ENCODE measurements around the gene GJC2. TPM values are rescaled to one million over a fixed set of nuclear protein-coding genes. Genes with fewer than 3 reads are reported as not detected.

GJC2 gene
- polyA plus RNA-seq, 12 donors, result 0.47 to 6.3 (median 0.82) TPM; not detected in 1

DNA sequence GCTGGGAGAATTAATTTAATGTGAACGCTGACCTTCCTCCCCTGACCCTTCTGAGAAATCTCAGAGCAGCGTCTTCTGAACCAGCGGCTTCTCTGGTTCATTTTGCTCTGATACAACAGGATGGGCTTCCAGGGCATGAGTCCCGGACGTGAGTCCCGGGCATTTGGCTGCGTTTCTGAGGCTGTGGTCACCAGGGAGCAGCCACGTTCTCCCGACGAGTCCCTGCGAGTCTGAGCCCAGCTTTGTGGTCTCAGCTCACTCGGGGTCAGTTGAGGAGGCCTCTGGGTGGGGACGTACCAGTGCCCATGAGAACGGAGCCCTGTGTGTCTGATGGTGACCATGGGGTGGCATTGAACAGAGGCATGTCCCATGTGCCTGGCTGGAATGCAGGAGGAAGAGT is 40.5 kb downstream of the GJC2 start:
- DNase-seq, result no peak

DNA sequence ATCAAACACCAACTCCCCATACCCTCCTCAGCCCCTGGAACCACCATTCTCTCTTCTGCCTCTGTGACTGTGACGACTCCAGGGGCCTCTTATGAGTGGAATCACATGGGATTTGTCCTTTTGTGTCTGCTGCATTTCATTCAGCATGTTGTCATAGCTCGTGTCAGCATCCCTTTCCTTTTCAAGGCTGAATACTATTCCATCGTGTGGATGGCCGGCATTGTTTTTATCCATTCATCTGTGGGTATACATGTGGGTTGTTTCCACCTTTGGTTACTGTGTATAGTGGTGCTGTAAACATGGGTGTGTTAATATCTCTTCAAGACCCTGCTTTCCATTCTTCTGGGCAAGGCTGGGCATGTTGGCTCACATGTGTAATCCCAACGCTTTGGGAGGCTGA is 41.0 kb downstream of the GJC2 start:
- no peak for DNase-seq

DNA sequence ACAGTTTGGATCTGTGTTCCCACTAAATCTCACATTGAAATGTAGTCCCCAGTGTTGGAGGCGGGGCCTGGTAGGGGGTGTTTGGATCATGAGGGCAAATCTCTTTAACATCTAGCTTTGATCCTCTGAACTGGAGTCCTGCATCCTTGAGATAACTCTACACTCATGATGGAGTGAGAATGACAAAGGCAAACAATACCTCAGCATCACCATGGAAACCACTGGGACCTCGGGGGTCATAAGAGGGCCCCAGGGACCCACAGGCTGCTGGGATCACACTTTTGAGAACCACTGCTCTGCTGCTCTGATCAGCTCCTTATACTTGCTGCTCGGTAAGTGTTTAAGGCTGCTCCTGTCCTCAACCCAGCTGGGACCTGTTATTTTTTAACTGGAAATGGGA is 44.7 kb downstream of the GJC2 start:
- no peak for DNase-seq

DNA sequence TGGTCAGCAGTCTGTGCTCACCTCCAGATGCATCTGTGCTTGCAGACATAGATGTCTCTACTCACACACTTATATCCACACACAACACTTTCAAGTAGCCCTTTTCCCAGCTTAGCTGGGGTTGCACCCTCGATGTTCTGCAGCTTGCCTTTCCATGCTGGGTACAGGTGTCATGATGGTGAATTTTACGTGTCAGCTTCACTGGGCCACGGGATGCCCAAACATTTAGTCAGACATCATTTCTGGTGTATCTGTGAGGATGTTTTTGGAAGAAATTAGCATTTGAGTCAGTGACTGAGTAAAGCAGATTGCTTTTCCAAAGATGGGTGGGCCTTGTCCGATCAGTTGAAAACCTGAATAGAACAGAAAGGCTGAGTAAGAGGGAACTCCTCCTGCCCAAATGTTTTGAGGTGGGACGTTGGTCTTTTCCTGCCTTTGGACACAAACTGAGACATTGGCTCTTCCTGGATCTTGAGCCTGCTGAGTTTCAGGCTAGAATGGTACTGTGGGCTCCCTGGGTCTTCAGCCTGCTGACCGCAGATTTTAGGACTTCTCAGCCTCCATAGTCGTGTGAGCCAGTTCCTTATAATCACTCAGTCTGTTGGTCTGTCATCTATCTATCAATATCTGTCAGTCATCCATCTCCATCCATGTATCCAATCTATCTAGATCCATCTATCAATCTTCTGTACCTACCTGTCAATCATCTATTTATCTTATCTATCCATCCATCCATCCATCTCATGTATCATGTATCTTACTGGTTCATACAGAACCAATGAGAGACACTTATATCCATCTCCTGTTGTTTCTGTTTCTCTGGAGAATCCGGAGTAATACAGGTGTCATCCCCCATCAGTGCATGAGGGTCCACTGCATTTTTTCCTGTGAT is 45.4 kb downstream of the GJC2 start:
- DNase-seq, result no peak

DNA sequence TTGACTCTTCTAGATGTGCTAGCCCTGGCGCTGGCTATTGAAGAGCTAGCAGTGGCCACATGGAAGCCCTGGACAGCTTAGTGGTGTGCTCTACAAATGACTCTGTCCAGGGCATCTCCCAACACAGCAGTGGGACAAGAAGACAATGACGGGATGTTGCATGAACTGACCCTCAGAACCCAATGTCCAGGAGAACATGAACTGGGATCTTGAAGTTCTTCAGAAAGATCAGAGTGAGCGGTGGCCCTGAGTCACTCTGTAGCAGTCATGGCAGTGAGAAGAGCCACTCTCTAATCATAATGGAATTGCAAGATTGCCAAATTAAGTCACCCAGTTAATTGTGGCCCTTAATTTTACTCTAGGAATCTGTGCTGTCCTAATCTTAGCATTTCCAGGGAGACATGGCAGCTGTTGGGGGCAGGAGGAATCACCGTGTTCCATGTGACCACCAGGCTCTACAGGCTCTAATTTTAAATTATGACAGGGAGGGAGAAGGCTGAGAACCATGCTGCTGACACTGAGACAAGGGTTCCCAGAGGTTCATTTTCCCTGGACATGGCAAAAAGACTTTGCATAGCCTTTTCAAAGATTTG is 47.9 kb downstream of the GJC2 start:
- DNase-seq, result no peak

DNA sequence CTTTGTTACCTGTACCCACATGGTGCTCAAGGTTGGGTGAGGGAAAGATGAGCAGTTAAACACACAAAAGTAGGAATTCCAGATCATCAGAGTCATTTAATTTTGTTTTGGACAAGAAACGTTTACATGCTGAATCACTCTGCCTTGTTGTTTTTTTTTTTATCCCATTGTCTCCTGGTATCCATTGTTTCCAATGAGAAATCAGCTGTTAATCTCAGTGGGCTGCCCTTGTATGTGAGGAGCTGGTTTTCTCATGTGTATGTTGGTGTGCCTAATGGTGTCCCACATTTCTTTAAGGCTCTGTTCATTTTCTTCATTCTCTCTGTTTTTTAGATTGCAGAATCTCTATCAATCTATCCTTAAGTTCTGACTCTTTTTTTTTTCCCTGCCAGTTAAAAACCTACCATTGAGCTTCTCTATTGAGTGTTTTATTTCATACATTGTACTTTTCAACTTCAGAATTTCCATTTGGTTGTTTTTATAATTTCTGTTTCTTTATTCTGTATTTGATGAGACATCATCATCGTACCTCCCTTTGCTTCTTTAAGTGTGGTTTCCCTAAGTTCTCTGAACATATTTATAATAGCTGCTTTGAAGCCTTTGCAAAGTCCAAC is 49.4 kb downstream of the GJC2 start:
- DNase-seq, result no peak

DNA sequence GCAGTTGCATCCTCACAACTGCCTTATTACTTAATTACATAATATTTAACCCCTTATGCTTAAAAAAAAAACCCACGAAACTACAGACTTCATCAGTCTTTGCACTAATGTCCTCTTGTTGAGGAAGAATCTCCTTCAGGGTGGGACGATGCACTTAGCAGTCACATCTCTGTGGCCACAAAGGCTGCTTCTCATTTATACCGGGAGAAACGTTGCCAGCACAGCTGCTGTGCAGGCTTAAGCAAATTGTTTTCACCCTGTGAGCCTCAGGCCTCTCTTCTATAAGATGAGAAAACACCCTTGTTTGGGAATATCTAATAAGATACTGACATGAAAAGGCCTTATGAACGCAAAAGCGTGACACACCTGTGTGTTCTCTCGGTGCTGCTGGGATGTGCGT is 55.2 kb downstream of the GJC2 start:
- peak; percentile 38 for DNase-seq

DNA sequence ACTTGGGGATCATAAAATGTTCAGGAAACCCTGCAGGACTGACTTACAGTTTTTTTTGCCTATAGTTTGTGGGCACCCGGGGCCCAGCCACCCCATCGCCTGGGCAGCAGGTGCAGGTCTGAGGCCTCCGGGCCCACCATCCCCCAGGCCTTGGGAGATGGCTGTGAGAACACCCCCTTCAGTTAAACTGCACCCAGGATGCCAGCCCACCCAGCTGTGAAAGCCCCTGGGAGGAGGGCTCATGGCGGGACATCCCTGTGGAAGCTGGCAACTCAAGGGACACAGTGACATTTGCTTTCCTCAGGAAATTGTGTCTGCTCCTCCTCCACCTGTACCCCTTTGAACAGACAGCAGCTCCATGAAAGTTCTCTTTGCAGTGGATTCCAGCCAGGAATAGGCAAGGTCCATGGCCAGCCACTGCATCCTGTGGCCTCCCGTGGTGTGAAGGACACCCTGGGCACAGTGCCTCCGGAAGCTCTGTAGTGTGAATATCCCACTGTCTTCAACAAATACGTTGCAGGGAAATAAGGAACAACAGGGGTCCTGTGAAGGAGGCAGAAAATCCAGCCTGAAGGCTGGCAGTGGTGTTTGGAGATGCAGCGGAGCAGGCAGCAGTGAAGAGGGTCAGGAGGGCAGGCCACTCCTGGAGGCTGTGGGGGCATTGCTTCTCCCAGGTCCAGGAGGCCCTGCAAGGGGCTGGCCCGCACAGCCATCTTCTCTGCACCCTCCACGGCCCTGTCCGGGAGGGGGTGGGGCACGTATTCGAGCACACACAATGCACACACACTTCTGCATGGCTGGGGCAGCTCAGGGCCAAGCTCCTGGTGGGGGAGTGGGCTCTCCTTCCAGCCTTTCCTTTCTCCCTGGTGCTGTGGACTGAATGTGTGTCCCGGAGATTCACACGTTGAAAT is 56.1 kb downstream of the GJC2 start:
- DNase-seq, result no peak

DNA sequence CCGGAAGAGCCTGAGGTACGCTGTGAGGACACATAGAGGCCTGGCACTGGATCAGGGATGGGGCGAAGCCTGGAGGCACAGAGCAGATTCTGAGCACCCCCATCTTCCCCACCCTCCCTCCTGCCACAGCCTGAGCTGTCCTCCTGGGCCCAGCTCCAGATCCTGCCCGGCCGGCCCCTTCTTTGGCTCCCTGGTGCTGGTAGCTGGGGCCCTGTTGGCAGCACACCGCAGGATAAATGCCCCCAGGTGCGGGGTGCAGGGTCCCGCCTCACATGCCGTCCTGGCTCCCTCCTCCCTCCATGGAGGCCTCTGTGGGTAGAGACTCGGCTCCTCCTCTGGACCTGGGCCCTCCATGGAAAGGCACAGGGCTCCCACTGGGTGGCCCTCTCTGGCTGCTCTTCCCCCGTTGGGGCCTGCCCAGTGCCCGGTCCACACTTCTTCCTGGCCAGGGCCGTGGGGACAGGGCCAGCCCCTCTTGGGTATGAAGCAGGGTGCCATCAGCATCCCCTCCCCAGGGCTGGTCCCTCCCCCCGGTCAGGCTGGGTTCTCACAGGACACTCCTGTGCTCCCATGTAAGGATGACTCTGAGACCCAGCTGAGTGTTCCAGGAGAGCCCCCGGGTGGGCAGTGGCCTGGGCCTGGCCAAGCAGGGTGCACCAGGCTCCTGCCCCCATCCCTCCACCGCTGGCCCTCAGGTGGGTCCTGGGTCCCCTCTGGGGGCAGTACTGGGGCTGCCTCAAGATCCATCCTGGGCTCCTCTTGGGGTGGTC is 57.0 kb downstream of the GJC2 start:
- DNase-seq, result no peak

DNA sequence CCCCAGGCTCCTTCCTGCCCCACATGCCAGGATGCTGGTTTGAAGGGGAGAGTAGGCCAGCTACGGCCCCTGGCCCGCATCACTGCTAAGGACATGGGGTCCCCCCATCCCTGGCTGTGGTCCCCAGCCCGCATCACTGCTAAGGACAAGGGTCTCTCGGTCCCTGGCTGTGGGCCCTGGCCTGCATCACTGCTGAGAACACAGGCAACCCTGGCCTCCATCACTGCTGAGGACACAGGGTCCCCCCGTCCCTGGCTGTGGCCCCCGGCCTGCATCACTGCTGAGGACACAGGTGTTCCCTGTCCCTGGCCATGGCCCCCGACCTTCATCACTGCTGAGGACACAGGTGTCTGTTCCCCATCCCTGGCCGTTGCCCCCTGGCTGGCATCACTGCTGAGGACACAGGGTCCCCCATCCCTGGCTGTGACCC is 57.7 kb downstream of the GJC2 start:
- no peak for DNase-seq

DNA sequence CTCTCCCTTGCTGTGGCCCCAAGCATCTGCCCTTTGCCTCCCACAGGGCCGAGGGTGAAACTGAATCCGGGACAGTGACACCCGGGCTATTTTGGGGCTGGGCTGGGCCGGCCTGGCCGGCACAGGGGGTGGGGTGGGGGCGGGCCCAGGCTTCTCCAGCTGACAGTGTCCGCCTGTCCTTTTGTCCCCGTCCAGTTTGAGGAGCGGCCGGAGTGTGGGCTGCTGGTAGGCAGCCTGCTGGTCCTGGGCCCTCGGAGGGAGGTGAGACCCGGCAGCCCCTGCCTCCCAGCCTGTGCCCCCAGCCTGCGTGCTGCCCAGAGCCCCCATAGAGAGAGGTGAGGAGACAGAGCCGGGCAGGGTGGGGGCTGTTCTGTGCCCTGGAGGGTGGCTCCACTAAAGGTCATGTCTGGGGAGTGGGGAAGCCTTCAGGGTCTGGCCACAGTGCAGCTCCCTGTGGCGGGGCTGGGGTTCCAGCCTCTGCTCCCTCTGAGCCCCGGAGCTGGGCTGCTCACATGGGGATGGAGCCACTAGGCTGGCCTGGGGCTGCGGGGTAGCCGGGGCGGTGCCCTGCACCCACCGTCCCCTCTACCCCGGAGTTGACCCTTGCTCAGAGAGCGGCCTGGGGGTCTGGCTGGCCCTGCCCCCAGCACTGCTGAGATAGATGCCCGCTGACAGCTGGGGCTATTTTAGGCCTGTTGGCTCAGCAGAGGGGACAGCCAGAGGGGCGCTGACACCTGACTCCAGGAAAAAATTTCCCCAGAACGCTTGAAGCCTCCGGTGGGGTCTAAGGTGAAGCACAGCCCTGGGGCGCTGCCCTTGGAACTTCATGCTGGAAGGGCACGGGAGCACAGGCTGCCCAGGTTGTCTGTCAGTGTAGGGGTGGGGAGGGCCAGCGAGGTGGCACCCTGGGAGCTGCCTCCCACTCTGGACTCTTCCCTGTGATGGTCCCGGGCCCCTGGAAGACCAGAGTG is 58.4 kb downstream of the GJC2 start, which contains the start of gene OBSCN:
Gene OBSCN (plus strand): TSS at position 194 of the 971 bp plus-strand sequence. CDS start 3,740 bp downstream, outside the sequence.
- DNase-seq, result no peak

DNA sequence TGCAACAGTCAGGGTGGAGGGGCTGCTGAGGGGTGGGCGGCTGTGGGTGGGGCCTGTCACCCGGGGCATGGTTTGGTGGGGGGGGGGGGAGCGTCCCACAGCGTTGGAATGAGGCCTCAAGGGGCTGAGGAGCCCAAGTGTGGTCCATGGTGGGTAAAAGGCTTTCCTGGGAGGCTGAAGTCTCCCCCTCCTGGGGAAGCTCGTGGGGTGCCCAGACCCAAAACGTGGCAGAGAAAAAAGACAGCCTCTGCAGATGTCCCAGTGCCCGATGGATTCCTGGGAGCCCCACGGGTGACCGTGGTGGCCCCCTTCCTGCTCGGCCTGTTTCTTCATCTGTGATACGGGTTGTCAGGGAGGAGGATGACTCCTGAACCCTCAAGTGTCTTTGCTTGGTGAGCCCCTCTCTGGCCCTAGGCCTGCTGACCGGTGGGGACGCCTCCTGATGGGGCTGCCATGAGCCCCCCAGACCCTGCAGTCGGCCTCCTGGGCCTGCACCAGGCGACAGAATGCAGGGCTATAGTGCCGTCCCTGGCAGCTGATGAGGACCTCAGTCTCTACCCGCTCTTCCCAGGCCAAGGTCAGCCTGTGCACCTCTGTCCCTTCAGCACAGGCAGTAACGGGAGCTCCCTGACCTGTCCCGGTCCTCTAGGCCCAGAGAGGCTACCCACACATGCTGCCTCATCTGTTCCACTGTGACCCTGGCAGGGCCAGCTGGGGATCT is 59.3 kb downstream of the GJC2 start:
- DNase-seq, result no peak

Other genes with a start within 250 kb of the GJC2 start
- 10 to 100 TPM in 2 of 12 donors, 1 to 10 TPM in 9, not detected in 1; 3.5 to 15.2 (median 6.3) TPM for gene WNT9A, start 202.0 kb upstream of the GJC2 start, polyA plus RNA-seq (ENCODE audit: insufficient read length in 12 of 12)
- gene WNT3A, start 142.9 kb upstream of the GJC2 start, polyA plus RNA-seq (ENCODE audit: insufficient read length in 12 of 12), result 1 to 10 TPM in 1 of 12 donors, under 1 TPM in 3, not detected in 8; 0.04 to 2.0 (median 0.38) TPM
- 100 to 1,000 TPM in 11 of 12 donors, not detected in 1; 213 to 325 (median 249) TPM for gene ARF1, start 67.2 kb upstream of the GJC2 start, polyA plus RNA-seq (ENCODE audit: insufficient read length in 12 of 12)
- 10 to 100 TPM in 3 of 12 donors, 1 to 10 TPM in 8, not detected in 1; 6.9 to 26.8 (median 8.6) TPM for gene C1orf35, start 46.6 kb upstream of the GJC2 start, polyA plus RNA-seq (ENCODE audit: insufficient read length in 12 of 12)
- 10 to 100 TPM in 11 of 12 donors, not detected in 1; 20.2 to 37.7 (median 26.8) TPM for gene MRPL55, start 40.6 kb upstream of the GJC2 start, polyA plus RNA-seq (ENCODE audit: insufficient read length in 12 of 12)
- 100 to 1,000 TPM in 10 of 12 donors, 10 to 100 TPM in 1, not detected in 1; 96.9 to 181 (median 113) TPM for gene GUK1, start 9.7 kb upstream of the GJC2 start, polyA plus RNA-seq (ENCODE audit: insufficient read length in 12 of 12)
- gene IBA57, start 15.9 kb downstream of the GJC2 start, polyA plus RNA-seq (ENCODE audit: insufficient read length in 12 of 12), result 1 to 10 TPM in 11 of 12 donors, not detected in 1; 3.6 to 9.5 (median 4.2) TPM
- gene OBSCN, start 58.1 kb downstream of the GJC2 start, polyA plus RNA-seq (ENCODE audit: insufficient read length in 12 of 12), result 100 to 1,000 TPM; 147 to 517 (median 269) TPM

Measured in muscle of arm (tissue), 12 donors.